Transverse colon (tissue), 3 donors: ENCODE results near the gene LARP7.
"Not testable (repeated sequence)": the region's sequence is repeated elsewhere in the genome, so short reads cannot be mapped to it uniquely, and the experiment has no call there.

Experiments
- POLR2A ChIP-seq: fragments of 450-650 bp; IDR thresholded peaks from one replicate; pipeline ENCODE4 v1.6.1; 2016; ENCODE audit warnings: antibody characterized with exemption, mild to moderate bottlenecking, moderate library complexity
- TF ChIP-seq, protein P1 (sequence below), 5 experiments: fragments of 200-600 bp in 3 of 5; fragments of 450-650 bp in 2 of 5; sonication (generic) in 3 of 5; IDR thresholded peaks; 1 replicate in 2 of 5; 2 replicates in 3 of 5; pipeline ENCODE4 v1.5.1; 2016 to 2017; ENCODE audit warnings: antibody characterized with exemption in 5 of 5, inconsistent platforms in 3 of 5, mild to moderate bottlenecking in 2 of 5, moderate library complexity in 1 of 5

DNA sequence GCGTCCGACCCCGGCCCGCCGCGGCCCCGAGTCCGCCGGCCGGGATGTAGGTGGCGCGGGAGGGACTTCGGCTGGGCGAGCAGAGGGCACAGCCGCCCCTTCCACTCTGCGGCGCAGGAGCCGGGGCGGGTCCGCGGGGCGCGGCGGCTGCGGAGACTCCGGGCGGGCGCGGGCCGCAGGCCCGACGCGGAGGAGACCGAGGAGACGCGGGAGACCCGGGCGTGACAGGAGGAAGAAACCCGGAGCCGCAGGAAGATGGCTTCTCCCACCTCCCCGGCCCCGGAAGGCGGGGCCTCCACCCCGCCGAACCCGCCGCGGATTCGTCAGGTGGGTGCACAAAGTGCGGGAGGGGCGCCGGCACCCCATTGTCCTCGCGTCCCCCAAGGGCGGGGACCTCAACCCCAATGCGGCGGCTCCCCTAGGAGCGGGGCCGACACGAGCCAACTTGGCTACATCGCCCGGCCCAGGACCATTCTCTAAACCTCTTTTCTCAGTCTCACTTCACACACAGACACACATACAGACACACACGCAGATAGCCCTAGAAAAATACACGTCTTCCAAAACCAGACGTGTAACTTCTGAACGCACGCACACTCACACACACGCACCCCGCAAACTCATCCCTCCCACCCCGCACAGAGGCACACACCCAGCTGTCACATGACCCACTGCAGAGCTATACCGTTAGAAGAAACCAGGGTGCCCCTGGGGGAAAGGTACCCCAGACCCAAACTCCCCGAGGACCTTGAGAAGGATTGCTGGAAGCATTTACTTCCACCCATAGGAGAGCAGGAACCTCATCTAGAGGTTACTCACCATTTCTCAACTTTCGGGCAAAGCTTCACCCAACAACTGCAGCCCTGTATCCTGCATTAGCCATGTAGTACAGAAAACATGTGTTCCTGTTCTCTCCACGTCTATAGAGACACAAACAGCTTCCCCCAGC lies 69.2 kb downstream of the LARP7 start:
- not testable (repeated sequence) for TF ChIP-seq POLR2A
- TF ChIP-seq, protein P1, sequence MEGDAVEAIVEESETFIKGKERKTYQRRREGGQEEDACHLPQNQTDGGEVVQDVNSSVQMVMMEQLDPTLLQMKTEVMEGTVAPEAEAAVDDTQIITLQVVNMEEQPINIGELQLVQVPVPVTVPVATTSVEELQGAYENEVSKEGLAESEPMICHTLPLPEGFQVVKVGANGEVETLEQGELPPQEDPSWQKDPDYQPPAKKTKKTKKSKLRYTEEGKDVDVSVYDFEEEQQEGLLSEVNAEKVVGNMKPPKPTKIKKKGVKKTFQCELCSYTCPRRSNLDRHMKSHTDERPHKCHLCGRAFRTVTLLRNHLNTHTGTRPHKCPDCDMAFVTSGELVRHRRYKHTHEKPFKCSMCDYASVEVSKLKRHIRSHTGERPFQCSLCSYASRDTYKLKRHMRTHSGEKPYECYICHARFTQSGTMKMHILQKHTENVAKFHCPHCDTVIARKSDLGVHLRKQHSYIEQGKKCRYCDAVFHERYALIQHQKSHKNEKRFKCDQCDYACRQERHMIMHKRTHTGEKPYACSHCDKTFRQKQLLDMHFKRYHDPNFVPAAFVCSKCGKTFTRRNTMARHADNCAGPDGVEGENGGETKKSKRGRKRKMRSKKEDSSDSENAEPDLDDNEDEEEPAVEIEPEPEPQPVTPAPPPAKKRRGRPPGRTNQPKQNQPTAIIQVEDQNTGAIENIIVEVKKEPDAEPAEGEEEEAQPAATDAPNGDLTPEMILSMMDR (IDR thresholded peaks at IDR 0.05) = not testable (repeated sequence)
